Right kidney (tissue), 1 donor: ENCODE data around the gene ENAM.
A peak's percentile ranks its signal among the peaks of the same experiment; 100 is the strongest.
"Not testable (repeated sequence)": the region's sequence is repeated elsewhere in the genome, so short reads cannot be mapped to it uniquely, and the experiment has no call there.

Source experiments
- DNase-seq: peaks from one replicate; pipeline ENCODE4 v3.0.0-alpha.2; 2016

Gene ENAM

GRCh38 chr4:70624226-70624793 is 4.2 kb upstream of the ENAM start:
- DNase-seq, result no peak

- DNase-seq, result no peak
These were observed 924 bp upstream of the ENAM start for GRCh38 chr4:70627620-70628019.

GRCh38 chr4:70629469-70630090 is 1.0 kb downstream of the ENAM start:
- no peak for DNase-seq

GRCh38 chr4:70630162-70630561 is 1.6 kb downstream of the ENAM start:
- DNase-seq, result no peak

- DNase-seq, result no peak
These were observed 3.5 kb downstream of the ENAM start for GRCh38 chr4:70632028-70632427.

GRCh38 chr4:70634482-70634881 is 5.9 kb downstream of the ENAM start:
- no peak for DNase-seq

- DNase-seq, result no peak
These were observed 8.8 kb downstream of the ENAM start for GRCh38 chr4:70637239-70637913.

- DNase-seq, result no peak
These were observed 11.6 kb downstream of the ENAM start for GRCh38 chr4:70640192-70640591.

- DNase-seq, result not testable (repeated sequence)
These were observed 22.2 kb downstream of the ENAM start for GRCh38 chr4:70650741-70651140.

GRCh38 chr4:70651864-70652506 is 23.4 kb downstream of the ENAM start:
- peak; percentile 25 for DNase-seq

GRCh38 chr4:70654605-70655011 is 26.1 kb downstream of the ENAM start:
- no peak for DNase-seq

- DNase-seq, result no peak
These were observed 28.8 kb downstream of the ENAM start for GRCh38 chr4:70657326-70657725.

GRCh38 chr4:70658418-70658817 is 29.9 kb downstream of the ENAM start:
- DNase-seq, result no peak

GRCh38 chr4:70660106-70660505 is 31.6 kb downstream of the ENAM start:
- DNase-seq, result no peak

- DNase-seq, result not testable (repeated sequence)
These were observed 32.9 kb downstream of the ENAM start for GRCh38 chr4:70661309-70661922.

- no peak for DNase-seq
These were observed 37.8 kb downstream of the ENAM start, which contains the start of gene JCHAIN for GRCh38 chr4:70666369-70666768. JCHAIN (minus strand) TSS chr4:70666508; CDS start chr4:70666490, 18 bp downstream.

- no peak for DNase-seq
These were observed 39.4 kb downstream of the ENAM start for GRCh38 chr4:70667740-70668535.

- no peak for DNase-seq
These were observed 41.9 kb downstream of the ENAM start for GRCh38 chr4:70670332-70671014.

GRCh38 chr4:70671091-70671490 is 42.5 kb downstream of the ENAM start:
- no peak for DNase-seq

- no peak for DNase-seq
These were observed 45.6 kb downstream of the ENAM start for GRCh38 chr4:70674191-70674590.

GRCh38 chr4:70674731-70675130 is 46.2 kb downstream of the ENAM start:
- no peak for DNase-seq
